AG04450 (cell line): ENCODE measurements around the gene MAPK8IP2. TPM values are rescaled to one million over a fixed set of nuclear protein-coding genes. Genes with fewer than 3 reads are reported as not detected.

Source experiments
- CTCF ChIA-PET: fragments of 300-600, 350-600 bp; formaldehyde crosslinking; extraction: SDS; loops from one replicate; lab custom pipeline; 2022; ENCODE audit warnings: antibody characterized with exemption, inconsistent platforms; lab: Charles Lee
- POLR2A ChIA-PET: fragments of 350-600 bp; formaldehyde crosslinking; extraction: SDS; loops from one replicate; lab custom pipeline; 2021; ENCODE audit warnings: antibody characterized with exemption, inconsistent platforms; lab: Yijun Ruan, JAX
- DNase-seq: peaks from one replicate; pipeline ENCODE4 v3.0.0-alpha.2; 2011; ENCODE audit warnings: low read depth, low spot score
- H3K27ac ChIP-seq: one replicate; pipeline ENCODE4 v1.5.1; 2012; ENCODE audit warnings: low read depth, low read length, control low read depth
- H3K27me3 ChIP-seq: one replicate; pipeline ENCODE4 v1.6.0; 2012; ENCODE audit warnings: low read length; ENCODE audit not compliant: control insufficient read depth, insufficient read depth
- H3K4me3 ChIP-seq: 2 replicates; pipeline ENCODE4 v1.5.1; 2011; ENCODE audit warnings: mild to moderate bottlenecking, low read depth, low read length, control low read depth
- H3K9me3 ChIP-seq: 2 replicates; pipeline ENCODE4 v1.5.1; 2012; ENCODE audit warnings: low read length; ENCODE audit not compliant: control insufficient read depth, insufficient read depth
- polyA plus RNA-seq: library from polyadenylated mRNA; depleted of rRNA; stranded (reverse); fragments of >200 nt; gene quantifications from 2 replicates; pipeline ENCODE4 v1.2.3, GENCODE V29; 2011
- TF ChIP-seq, protein P1 (sequence below): IDR thresholded peaks from 2 replicates; pipeline ENCODE4 v1.5.1; 2011; ENCODE audit warnings: low read depth, low read length, control low read depth, inconsistent platforms

Gene MAPK8IP2
- polyA plus RNA-seq, 1 experiment, result 0.16 TPM

DNA sequence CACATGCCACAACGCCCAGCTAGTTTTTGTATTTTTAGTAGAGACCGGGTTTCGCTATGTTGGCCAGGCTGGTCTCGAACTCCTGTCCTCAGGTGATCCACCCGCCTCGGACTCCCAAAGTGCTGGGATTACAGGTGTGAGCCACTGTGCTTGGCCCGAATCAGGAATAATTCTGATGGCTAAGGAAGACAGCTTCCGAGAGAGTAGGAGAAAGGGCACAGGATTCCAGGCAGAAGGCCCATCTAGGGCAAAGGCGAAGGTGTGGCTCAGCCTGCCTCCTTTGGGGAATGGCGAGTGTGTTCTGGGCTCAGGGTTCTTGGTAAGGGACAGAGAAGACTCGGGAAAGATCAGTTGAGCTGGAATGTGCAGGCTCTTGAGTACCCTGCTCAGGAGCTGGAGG, 36.3 kb upstream of the MAPK8IP2 start:
- CTCF ChIA-PET, result interaction anchor here (2.1 kb wide), 1 partner anchor 39 kb away, joined by 13 read pairs; the partner anchor contains the start of gene SCO2
- Histone ChIP-seq H3K27ac (no peak overlapping the region), H3K4me3 (no peak overlapping the region), H3K27me3 (peaks cover 14% of the 10 kb centered on the region), H3K9me3 (no peaks in the 10 kb centered on the region; the same call in 1 of the 2 replicates)
- POLR2A ChIA-PET, result interaction anchor here (1.2 kb wide), 1 partner anchor 19 kb away, joined by 3 read pairs; no protein-coding TSS in a partner anchor
- TF ChIP-seq, protein P1, sequence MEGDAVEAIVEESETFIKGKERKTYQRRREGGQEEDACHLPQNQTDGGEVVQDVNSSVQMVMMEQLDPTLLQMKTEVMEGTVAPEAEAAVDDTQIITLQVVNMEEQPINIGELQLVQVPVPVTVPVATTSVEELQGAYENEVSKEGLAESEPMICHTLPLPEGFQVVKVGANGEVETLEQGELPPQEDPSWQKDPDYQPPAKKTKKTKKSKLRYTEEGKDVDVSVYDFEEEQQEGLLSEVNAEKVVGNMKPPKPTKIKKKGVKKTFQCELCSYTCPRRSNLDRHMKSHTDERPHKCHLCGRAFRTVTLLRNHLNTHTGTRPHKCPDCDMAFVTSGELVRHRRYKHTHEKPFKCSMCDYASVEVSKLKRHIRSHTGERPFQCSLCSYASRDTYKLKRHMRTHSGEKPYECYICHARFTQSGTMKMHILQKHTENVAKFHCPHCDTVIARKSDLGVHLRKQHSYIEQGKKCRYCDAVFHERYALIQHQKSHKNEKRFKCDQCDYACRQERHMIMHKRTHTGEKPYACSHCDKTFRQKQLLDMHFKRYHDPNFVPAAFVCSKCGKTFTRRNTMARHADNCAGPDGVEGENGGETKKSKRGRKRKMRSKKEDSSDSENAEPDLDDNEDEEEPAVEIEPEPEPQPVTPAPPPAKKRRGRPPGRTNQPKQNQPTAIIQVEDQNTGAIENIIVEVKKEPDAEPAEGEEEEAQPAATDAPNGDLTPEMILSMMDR, result no peak
- no peak for DNase-seq

DNA sequence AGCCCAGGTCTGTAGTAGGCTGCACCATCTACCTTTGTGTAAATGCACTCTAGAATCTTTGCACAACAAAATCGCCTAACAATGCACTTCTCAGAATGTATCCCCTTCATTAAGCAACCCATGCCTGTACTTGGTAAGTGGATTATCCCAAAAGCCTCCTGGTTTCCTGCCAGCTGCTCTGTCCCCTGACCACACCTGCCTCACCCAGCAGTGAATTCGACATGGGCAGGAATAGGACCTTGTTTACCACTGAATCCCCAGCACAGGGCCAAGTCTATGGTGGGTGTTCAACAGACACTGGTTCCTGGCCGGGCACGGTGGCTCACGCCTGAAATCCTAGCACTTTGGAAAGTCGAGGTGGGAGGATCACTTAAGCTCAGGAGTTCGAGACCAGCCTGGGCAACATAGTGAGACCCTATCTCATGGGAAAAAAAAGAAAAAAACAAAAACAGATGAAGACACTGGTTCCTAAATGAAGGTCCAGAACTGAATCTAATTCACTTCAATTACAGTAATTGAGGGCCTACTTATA, 32.8 kb upstream of the MAPK8IP2 start:
- ChIA-PET CTCF (no interaction called here), POLR2A (no interaction called here)

DNA sequence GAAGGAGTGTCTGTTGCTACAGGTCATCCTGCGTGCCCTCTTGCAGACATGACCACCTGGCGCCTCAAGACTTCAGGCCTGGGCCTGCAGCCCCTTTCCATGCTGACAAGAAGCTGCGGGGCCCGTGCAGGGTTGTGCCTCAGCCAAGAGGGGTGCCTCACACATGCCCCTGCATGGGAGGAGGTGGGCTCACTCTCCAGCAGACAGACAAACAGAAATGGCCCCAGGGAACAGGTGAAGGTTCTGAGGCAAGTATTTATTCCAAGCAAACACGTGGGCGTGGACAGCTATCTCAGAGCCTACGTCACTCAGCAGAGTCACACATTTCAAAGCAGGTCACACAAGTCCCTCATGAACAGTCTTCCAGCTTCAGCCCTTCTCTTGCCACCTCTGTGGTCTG, 32.0 kb upstream of the MAPK8IP2 start:
- no peak overlapping the region for H3K4me3 ChIP-seq
- H3K9me3 ChIP-seq, result no peaks in the 10 kb centered on the region
- H3K27me3 ChIP-seq, result peaks cover 14% of the 10 kb centered on the region
- H3K27ac ChIP-seq, result no peak overlapping the region
- CTCF ChIA-PET, result no interaction called here
- DNase-seq, result no peak
- TF ChIP-seq, protein P1, result no peak
- POLR2A ChIA-PET, result no interaction called here

More for the DNA sequence above, 32.8 kb upstream of the MAPK8IP2 start:
- TF ChIP-seq, protein P1, result no peak
- Histone ChIP-seq H3K4me3 (no peak overlapping the region), H3K27ac (no peak overlapping the region), H3K9me3 (no peaks in the 10 kb centered on the region; the same call in 1 of the 2 replicates), H3K27me3 (peaks cover 12% of the 10 kb centered on the region)
- no peak for DNase-seq

DNA sequence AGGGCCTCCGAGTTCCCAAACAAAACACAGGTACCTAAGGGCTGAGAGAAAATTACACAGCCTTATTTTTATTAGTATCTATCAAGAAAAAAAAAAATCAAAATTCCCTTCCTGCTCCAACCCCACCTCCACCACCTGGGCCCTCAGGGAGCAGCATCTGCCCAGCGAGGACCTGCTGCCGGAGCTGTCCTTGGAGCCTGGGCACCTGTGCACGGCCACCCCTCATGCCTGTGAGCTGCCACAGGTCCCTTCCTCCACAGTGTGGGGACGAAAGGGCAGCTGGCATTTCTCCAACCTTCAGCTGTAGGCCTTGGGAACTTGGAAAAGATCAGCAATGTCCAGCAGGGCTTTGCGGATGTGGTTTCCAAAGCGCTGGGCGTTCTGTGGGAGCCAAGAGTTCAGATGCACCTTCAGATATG, 31.5 kb upstream of the MAPK8IP2 start:
- Histone ChIP-seq H3K27ac (no peak overlapping the region), H3K27me3 (peaks cover 15% of the 10 kb centered on the region), H3K9me3 (no peaks in the 10 kb centered on the region), H3K4me3 (no peak overlapping the region)
- no peak for DNase-seq
- TF ChIP-seq, protein P1, result no peak
- CTCF ChIA-PET, result no interaction called here
- POLR2A ChIA-PET, result no interaction called here

DNA sequence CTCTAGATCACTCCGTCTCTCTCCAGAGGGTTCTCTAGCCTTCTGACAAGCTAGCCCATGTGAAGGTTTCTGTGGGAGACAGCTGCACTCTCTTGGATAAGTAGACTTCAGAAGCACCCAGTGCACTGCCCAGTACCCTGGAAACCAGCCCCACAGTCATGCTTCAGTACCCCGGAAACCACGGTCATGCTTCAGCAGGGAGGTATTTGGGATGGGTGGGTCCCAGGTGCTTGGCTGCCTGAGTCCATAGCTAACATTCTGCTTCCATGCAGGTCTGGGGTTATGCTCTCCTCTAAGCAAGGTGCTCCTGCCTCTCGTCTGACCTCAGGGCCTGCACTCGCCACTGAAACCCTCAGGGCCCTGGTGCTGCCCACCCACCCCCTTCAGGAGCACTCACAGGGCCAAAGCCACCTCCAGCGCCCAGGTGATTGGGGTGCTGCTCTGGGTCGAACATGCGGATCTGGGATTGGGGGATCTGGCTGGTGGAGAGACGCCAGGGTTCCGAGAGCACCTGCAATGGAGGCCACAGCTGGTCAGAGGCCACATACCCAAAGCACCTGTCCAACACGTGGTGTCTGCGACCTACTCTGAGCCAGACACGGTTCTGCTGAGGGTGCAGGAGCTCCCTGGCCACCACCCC, 30.6 kb upstream of the MAPK8IP2 start:
- no peaks in the 10 kb centered on the region for H3K9me3 ChIP-seq
- no peak overlapping the region for H3K27ac ChIP-seq
- DNase-seq, result no peak
- no peak overlapping the region for H3K4me3 ChIP-seq
- ChIA-PET POLR2A (no interaction called here), CTCF (interaction anchor here (0.6 kb wide), 1 partner anchor 157 kb away, joined by 5 read pairs; no protein-coding TSS in a partner anchor)
- H3K27me3 ChIP-seq, result peaks cover 11% of the 10 kb centered on the region
- TF ChIP-seq, protein P1, result no peak
